MM.1S (cell line): ENCODE measurements around the gene CLTCL1.

Experiments
- DNase-seq: peaks from one replicate; pipeline ENCODE4 v3.0.0-alpha.2; 2015
- H2AFZ ChIP-seq: fragments of 300-600 bp; sonication (generic); 2 replicates; pipeline ENCODE4 v1.6.0; 2016; ENCODE audit warnings: antibody characterized with exemption, low read length
- H3F3A ChIP-seq: fragments of 300-600 bp; sonication (generic); 2 replicates; pipeline ENCODE4 v1.6.1; 2016; ENCODE audit warnings: mild to moderate bottlenecking, antibody characterized with exemption, low read length, moderate library complexity, mixed read lengths; ENCODE audit not compliant: insufficient read depth
- H3K27ac ChIP-seq: fragments of 300-600 bp; sonication (generic); 2 replicates; pipeline ENCODE4 v1.5.1; 2016; ENCODE audit warnings: mild to moderate bottlenecking, low read length
- H3K27me3 ChIP-seq: fragments of 300-600 bp; sonication (generic); replicated peaks from 2 replicates; pipeline ENCODE4 v1.6.0; 2016; ENCODE audit warnings: low read length; ENCODE audit not compliant: insufficient read depth
- H3K36me3 ChIP-seq: fragments of 300-600 bp; sonication (generic); replicated peaks from 2 replicates; pipeline ENCODE4 v1.6.1; 2016; ENCODE audit warnings: mild to moderate bottlenecking, low read length, mixed read lengths; ENCODE audit not compliant: insufficient read depth
- H3K4me1 ChIP-seq: fragments of 300-600 bp; sonication (generic); 2 replicates; pipeline ENCODE4 v1.6.1; 2016; ENCODE audit warnings: low read length, mixed read lengths
- H3K4me2 ChIP-seq: fragments of 300-600 bp; sonication (generic); 2 replicates; pipeline ENCODE4 v1.6.0; 2016; ENCODE audit warnings: low read depth, low read length
- H3K4me3 ChIP-seq: fragments of 300-600 bp; sonication (generic); 2 replicates; pipeline ENCODE4 v1.5.1; 2016; ENCODE audit warnings: low read length, mixed read lengths
- H3K79me2 ChIP-seq: fragments of 300-600 bp; sonication (generic); 2 replicates; pipeline ENCODE4 v1.6.1; 2016; ENCODE audit warnings: mixed run types, low read length, mixed read lengths
- H3K9ac ChIP-seq: fragments of 300-600 bp; sonication (generic); 2 replicates; pipeline ENCODE4 v1.6.1; 2016; ENCODE audit warnings: low read length, mixed read lengths
- H3K9me2 ChIP-seq: fragments of 300-600 bp; sonication (generic); replicated peaks from 2 replicates; pipeline ENCODE4 v1.6.1; 2016; ENCODE audit warnings: mild to moderate bottlenecking, low read length, mixed read lengths; ENCODE audit not compliant: insufficient read depth
- H3K9me3 ChIP-seq: fragments of 300-600 bp; sonication (generic); replicated peaks from 2 replicates; pipeline ENCODE4 v1.6.1; 2016; ENCODE audit warnings: mild to moderate bottlenecking, low read length, mixed read lengths; ENCODE audit not compliant: insufficient read depth
- H4K20me1 ChIP-seq: fragments of 300-600 bp; sonication (generic); 2 replicates; pipeline ENCODE4 v1.6.1; 2016; ENCODE audit warnings: mild to moderate bottlenecking, low read length, moderate library complexity, mixed read lengths; ENCODE audit not compliant: insufficient read depth
- CTCF ChIP-seq: fragments of 300-600 bp; sonication (generic); IDR thresholded peaks from 2 replicates; pipeline ENCODE4 v1.5.1; 2016; ENCODE audit warnings: antibody characterized with exemption, low read length, mixed read lengths
- EZH2 ChIP-seq: fragments of 300-600 bp; sonication (generic); optimal IDR thresholded peaks from 2 replicates; pipeline ENCODE3; 2017; ENCODE audit warnings: low read depth, mild to moderate bottlenecking, antibody characterized with exemption, low read length, mixed read lengths
- EZH2phosphoT487 ChIP-seq: fragments of 300-600 bp; sonication (generic); IDR thresholded peaks from 2 replicates; pipeline ENCODE4 v1.6.1; 2018; ENCODE audit warnings: antibody characterized with exemption, low read length

The CLTCL1 gene

DNA sequence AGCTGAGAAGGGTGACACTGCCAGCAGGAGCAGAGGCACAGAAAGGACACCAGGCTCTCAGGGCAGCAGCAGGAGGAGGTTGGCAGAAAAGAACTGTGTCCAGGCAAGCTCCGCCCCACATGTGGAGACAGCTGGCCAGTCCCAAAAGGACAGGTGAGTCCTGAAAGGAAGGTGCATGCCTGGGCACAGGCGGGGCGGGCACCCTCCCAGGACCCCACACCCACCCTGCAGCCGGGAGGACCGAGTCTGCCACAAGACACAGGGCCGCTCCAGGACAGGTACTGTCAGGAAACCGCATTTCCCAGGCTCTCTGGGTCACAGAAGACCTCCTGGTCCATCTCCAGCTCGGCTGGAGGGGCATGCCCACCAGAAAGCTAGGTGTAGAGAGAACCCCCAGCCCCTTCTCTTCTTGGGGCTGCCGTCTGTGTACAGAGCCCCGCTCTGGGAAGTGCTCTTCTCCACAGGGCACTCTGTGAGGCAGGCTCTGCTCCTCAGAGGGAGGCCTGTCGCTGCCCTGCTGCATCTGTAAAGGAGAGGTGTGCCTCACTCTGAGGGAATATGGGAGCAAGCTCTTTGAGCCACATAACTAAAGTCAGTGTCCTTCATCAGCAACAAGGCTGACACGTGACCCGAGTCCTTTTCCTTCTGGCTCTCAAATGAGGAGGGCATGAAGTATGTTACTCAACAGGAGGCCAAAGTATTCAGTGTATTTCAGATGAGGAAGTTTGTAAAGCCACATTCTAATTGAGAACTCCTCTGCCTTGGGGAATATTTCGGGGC, 50.5 kb downstream of the CLTCL1 start:
- H3K4me2 ChIP-seq: no peak overlapping the region
- no peaks in the 10 kb centered on the region for H4K20me1 ChIP-seq
- H3K27me3 ChIP-seq: no peaks in the 10 kb centered on the region
- no peak overlapping the region for H3K27ac ChIP-seq
- no peak overlapping the region for H3K9ac ChIP-seq
- H2AFZ ChIP-seq: no peak overlapping the region
- H3F3A ChIP-seq: no peaks in the 10 kb centered on the region
- no peak overlapping the region for H3K4me3 ChIP-seq
- no peaks in the 10 kb centered on the region for H3K9me2 ChIP-seq
- no peaks in the 10 kb centered on the region for H3K9me3 ChIP-seq
- no peaks in the 10 kb centered on the region for H3K4me1 ChIP-seq
- no peaks in the 10 kb centered on the region for H3K79me2 ChIP-seq
- DNase-seq: no peak
- no peaks in the 10 kb centered on the region for H3K36me3 ChIP-seq
- TF ChIP-seq CTCF (no peak), EZH2 (no peak), EZH2phosphoT487 (no peak)

DNA sequence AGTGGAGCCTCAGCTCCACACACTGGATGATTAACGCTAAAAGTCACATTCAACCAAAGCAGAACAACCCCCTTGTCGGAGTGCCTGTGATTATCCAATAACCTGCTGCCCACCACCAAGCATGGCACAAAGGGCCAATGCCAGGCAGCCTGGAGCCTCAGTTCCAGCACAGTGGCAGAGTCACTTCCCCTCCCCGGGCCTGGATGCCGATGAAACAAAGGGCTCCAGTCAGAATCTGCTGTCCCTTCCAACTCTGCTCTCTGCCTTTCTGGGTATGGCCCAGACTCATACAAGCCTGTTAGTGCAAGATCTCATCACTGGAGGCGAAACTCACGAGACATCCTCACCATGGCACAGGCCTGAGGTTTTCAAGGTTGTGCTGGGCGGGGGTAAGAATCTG, 52.1 kb downstream of the CLTCL1 start:
- Histone ChIP-seq H3F3A (no peaks in the 10 kb centered on the region), H3K9me3 (no peaks in the 10 kb centered on the region), H2AFZ (no peak overlapping the region), H3K36me3 (no peaks in the 10 kb centered on the region), H3K4me2 (no peak overlapping the region), H3K79me2 (no peaks in the 10 kb centered on the region), H3K4me3 (no peak overlapping the region), H3K4me1 (no peaks in the 10 kb centered on the region), H3K27me3 (no peaks in the 10 kb centered on the region), H4K20me1 (no peaks in the 10 kb centered on the region), H3K9ac (no peak overlapping the region), H3K9me2 (no peaks in the 10 kb centered on the region), H3K27ac (no peak overlapping the region)
- TF ChIP-seq CTCF (no peak), EZH2 (no peak), EZH2phosphoT487 (no peak)
- DNase-seq: no peak

DNA sequence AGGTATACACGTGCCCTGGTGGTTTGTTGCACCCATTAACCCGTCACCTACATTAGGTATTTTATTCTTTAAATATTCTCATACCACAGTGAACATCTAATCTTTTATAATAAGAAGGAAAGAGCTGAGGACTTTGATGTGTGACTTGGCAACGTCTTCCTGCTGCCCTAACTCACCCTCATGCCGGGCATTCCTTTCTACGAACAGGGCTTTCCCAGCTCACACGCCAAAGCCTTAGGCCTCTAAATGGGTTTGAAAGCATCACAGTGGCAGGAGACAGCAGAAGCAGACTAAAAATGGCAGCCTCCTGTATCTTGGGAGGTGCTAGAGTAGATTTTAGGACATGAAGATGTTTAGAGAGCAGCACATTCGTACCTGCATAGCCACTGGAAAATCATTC, 52.6 kb downstream of the CLTCL1 start:
- no peak overlapping the region for H3K4me2 ChIP-seq
- H3K9me3 ChIP-seq: no peaks in the 10 kb centered on the region
- no peaks in the 10 kb centered on the region for H3K9me2 ChIP-seq
- no peaks in the 10 kb centered on the region for H3K27me3 ChIP-seq
- no peaks in the 10 kb centered on the region for H3K4me1 ChIP-seq
- TF ChIP-seq EZH2phosphoT487: no peak
- TF ChIP-seq CTCF: no peak
- H3K79me2 ChIP-seq: no peaks in the 10 kb centered on the region
- no peak overlapping the region for H3K9ac ChIP-seq
- no peaks in the 10 kb centered on the region for H3K36me3 ChIP-seq
- H4K20me1 ChIP-seq: no peaks in the 10 kb centered on the region
- no peak overlapping the region for H3K4me3 ChIP-seq
- H2AFZ ChIP-seq: no peak overlapping the region
- no peak for DNase-seq
- no peak overlapping the region for H3K27ac ChIP-seq
- no peaks in the 10 kb centered on the region for H3F3A ChIP-seq
